KOPT-K1 (cell line): ENCODE measurements around the gene TMEM135.

Experiments
- H3K27ac ChIP-seq: fragments of 200-600 bp; sonication (generic); 2 replicates; pipeline ENCODE4 v1.5.1; 2016; ENCODE audit warnings: antibody characterized with exemption, mild to moderate bottlenecking, low read depth, low read length; ENCODE audit not compliant: poor library complexity, severe bottlenecking
- H3K36me3 ChIP-seq: fragments of 200-600 bp; sonication (generic); 2 replicates; pipeline ENCODE4 v1.5.1; 2017; ENCODE audit warnings: antibody characterized with exemption, mild to moderate bottlenecking, low read length, moderate library complexity; ENCODE audit not compliant: insufficient read depth
- H3K9me3 ChIP-seq: fragments of 200-600 bp; sonication (generic); 2 replicates; pipeline ENCODE4 v1.5.1; 2017; ENCODE audit warnings: antibody characterized with exemption, low read length, mild to moderate bottlenecking; ENCODE audit not compliant: insufficient read depth, poor library complexity, severe bottlenecking

The TMEM135 gene

DNA sequence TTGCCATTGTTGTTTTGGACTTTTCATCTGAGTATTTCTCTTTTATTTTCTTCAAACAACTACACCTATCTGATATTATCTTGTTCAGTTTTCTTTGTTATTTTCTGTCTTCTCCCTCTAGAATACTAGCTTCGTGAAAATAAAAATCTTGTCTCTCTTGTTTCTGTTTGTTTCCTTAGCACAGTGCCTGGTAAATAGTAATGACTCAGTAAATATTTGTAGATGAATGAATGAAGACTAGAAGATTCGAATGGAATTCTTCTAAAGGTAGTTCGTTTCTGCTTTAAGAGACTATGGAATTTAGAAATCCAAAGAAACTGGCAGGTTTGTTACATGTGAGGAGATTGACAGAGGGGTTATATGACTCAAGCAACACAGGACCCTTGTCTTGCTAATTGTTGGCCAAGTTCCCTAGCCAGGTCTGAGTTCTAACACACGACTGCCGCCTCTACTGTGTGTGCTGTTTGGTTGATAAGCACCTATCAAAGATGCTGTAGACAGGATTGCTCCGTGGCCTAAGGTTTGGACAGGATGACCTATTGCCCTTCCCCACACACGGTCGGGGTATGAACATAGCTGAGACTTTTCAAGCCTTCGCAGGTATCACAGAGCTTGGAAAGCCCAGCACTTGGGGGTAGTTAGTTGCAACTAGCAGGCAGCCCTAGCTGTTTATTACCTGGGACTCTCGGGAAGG is 831 bp upstream of the TMEM135 start:
- Histone ChIP-seq H3K27ac (peak overlapping the region; percentile 89), H3K9me3 (no peaks in the 10 kb centered on the region), H3K36me3 (peaks cover 10% of the 10 kb centered on the region)

DNA sequence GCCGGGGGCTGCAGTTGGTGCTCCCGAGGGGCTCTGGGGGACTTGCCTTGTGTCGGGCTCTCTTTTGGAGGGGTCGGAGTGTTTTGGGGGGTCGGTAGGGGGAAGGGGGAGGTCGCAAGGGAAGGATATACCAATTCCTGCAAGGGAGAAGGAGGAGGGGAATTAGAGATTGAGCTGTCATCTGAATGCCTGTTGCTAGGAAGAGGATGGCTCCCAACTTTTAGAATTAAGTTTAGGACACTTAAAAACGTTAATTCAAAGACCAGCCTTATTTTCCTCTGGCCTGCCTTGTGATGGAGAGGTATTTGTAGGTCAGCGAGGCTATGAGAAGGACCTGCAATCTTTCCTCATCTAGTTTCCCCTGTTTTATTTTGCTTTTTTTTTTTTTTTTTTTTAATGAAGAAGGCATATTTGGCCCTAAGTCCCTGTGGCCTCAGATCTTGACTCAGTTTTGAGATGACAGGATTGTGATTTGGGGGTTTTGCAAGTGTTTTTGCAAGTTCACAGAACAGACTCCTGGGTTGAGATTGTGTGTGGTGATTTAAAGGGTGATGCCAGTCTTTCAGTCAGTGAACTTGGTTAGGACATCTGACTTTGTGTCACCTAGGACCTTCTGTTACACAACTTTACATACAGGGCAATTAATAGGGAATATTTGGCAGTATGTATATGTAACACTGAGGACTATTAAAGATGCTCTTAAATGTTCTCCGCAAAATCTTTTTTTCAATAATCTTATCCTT is 672 bp downstream of the TMEM135 start:
- peak overlapping the region; percentile 89 for H3K27ac ChIP-seq
- peaks cover 25% of the 10 kb centered on the region for H3K36me3 ChIP-seq
- H3K9me3 ChIP-seq = peaks cover 11% of the 10 kb centered on the region

DNA sequence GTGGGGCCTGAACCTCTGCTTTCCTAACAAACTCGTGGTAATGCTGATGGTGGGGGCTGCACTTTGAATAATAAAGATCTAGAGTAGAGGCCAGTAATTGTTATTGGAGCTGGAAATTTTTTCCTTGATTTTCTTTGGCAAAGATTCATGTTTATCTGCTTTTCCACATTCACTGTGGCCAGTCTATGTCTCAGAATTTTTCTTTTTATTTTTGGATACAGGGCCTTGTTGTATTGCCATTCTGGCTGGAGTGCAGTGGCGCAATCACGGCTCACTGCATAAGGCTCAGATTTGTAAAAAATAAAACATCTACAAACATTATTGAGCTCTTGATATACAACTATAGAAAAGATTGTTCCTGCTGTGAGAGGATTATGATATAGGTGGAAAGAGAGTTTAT is 1.6 kb downstream of the TMEM135 start:
- peaks cover 35% of the 10 kb centered on the region for H3K36me3 ChIP-seq
- H3K27ac ChIP-seq = peak overlapping the region; percentile 89
- peaks cover 20% of the 10 kb centered on the region for H3K9me3 ChIP-seq

DNA sequence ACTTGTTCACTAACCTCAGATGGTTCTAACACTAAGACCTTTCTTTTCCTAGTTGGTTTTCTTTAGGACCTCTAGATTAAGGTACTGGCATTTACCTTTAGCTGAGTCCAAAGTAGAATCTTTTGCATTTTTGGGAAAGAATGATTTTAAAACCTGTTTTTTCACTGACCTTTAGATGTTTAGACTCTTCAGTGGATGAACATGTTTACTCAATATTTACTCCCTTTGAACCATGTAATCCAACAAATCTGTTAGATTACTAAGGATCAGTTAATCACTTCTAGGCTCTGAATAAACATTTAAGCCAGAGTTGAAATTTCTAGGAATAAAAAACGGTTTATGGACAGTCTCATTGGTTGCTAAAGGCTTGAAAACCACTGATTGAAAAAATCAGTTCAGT is 6.2 kb downstream of the TMEM135 start:
- peaks cover 49% of the 10 kb centered on the region for H3K9me3 ChIP-seq
- H3K27ac ChIP-seq = no peak overlapping the region
- H3K36me3 ChIP-seq = peaks cover 64% of the 10 kb centered on the region

DNA sequence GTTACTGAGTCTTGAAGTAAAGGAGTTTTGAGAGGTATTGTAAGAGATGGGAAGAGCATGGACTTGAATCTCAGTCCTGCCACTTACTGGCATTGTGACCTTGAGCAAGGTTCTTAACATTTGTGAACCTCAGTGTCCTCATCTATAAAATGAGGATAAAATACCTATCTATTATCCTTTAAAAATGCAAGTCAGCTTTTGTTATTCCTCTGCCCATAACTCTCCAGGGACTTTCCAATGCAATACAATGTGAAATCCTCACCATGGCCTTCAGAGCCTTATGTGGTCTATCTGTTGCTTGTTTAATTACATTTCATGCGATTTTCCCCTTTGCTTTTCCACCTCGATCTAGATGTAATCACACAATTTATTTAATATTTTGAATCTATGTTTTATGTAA is 9.1 kb downstream of the TMEM135 start:
- H3K9me3 ChIP-seq = peaks cover 49% of the 10 kb centered on the region
- H3K27ac ChIP-seq = no peak overlapping the region
- peaks cover 54% of the 10 kb centered on the region for H3K36me3 ChIP-seq

DNA sequence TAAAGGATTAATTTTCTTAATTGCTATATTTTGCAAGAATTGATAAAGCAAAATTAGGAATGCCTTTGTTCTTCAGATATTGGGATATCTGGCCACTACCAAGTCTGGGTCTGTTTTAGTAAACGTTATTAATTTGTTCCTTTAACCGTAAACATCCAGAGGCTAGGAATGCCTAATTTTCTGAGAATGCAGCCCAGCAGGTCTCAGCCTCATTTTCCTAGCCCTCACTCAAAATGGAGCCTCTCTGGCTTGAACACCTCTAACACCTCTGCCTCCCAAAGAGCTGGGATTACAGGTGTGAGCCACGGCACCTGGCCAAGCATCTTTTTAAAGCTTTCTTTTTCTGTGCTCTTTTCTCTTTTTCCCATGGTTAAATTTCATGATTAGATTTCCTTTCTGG is 18.4 kb downstream of the TMEM135 start:
- Histone ChIP-seq H3K9me3 (no peaks in the 10 kb centered on the region), H3K27ac (no peak overlapping the region), H3K36me3 (no peaks in the 10 kb centered on the region)

DNA sequence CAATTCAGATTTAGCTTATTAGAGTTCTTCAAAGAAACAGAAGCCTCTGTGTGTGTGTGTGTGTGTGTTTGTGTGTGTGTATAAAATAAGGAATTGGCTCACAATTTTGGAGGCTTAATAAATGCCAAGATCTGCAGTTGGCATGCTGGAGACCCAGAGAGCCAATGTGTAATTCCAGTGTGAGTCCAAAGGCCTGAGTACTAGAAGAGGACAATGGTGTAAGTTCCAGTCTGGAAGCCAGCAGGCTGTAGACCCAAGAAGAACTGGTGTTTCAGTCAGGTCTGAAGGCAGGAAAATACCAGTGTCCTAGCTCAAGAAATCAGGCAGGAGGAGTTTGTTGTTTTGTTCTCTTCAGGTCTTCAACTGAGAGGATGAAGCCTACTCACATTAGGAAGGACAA is 20.0 kb downstream of the TMEM135 start:
- Histone ChIP-seq H3K36me3 (no peaks in the 10 kb centered on the region), H3K9me3 (no peaks in the 10 kb centered on the region), H3K27ac (no peak overlapping the region)

DNA sequence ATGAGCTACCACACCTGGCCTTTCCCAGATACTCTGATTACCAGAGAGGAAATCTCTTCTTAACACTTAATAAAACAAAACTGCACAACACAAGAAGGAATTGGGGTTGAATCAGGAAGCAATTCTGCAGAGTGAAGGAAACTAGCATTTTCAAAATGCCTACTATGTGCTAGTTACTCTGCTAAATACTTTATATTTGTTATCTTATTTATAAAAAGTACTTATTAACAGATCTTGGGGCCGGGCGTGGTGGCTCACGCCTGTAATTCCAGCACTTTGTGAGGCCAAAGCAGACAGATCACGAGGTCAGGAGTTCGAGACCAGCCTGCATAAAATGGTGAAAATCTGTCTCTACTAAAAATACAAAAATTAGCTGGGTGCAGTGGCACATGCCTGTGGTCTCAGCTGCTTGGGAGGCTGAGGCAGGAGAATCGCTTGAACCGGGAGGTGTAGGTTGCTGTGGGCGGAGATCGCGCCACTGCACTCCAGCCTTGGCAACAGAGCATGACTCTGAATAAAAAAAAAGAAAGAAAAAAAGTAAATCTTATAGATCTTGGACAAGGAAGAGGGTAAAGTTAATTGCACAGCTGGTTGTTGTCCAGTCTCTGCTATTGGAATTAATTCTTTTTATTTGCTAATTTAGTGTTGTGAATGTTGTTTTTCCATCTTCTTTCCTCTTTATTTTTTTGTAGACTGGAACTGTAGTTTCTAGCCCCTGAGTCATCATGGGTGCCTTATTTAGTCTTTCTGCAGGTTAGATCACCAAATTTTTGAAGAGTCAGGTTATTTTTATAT is 22.1 kb downstream of the TMEM135 start:
- no peaks in the 10 kb centered on the region for H3K36me3 ChIP-seq

DNA sequence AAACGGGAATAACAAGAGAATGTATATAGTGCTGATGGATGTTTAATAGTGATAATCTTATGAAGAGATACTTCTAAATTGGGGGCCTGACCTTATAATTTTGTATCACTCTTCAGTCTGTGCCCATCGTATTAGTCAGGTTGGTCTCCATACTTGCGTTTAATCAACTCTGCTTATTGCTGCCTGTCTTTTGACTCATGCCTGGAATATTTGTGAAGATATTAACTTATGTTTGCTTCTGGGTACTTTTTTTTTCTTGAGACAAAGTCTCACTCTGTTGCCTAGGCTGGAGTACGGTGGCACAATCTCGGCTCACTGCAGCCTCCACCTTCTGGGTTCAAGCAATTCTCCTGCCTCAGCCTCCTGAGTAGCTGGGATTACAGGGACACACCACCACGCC is 24.0 kb downstream of the TMEM135 start:
- Histone ChIP-seq H3K9me3 (no peaks in the 10 kb centered on the region), H3K27ac (no peak overlapping the region), H3K36me3 (no peaks in the 10 kb centered on the region)

More for the DNA sequence above, 22.1 kb downstream of the TMEM135 start:
- Histone ChIP-seq H3K9me3 (no peaks in the 10 kb centered on the region), H3K27ac (no peak overlapping the region)

DNA sequence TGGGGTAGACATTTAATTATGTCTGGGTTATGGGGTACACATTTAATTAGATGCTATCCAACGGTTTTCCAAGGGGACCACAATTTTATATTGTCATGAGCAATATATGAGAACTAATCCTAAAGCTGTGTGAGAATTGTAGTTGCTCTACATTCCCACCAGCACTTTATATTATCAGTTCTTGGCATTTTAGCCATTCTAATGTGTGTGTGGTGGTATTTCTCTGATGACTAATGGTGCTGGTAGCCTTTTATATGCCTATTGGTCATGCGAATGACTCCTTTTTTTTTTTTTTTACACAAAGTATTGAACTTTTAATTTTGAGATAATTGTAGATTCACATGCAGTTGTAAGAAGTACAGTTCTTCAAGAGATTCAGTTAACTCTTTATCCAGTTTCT is 26.2 kb downstream of the TMEM135 start:
- peaks cover 4% of the 10 kb centered on the region; the same call in 1 of the 2 replicates for H3K36me3 ChIP-seq
- H3K9me3 ChIP-seq = no peaks in the 10 kb centered on the region
- H3K27ac ChIP-seq = no peak overlapping the region

DNA sequence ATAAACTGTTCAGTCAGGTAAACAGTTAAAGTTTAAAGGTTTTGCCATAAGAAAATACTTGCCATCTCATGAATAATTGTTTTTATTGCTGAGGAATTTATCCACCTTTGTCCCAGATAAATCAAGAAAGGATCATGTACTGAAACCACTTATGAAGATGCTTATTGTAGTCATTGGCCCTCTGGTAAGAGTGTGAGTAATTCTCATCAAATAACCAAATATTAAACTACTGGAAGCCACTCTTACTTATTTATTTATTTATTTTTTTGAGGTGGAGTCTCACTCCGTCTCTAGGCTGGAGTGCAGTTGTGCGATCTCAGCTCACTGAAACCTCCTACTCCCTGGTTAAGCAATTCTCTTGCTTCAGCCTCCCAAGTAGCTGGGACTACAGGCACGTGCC is 35.1 kb downstream of the TMEM135 start:
- peaks cover 65% of the 10 kb centered on the region for H3K36me3 ChIP-seq
- no peaks in the 10 kb centered on the region for H3K9me3 ChIP-seq
- H3K27ac ChIP-seq = no peak overlapping the region

DNA sequence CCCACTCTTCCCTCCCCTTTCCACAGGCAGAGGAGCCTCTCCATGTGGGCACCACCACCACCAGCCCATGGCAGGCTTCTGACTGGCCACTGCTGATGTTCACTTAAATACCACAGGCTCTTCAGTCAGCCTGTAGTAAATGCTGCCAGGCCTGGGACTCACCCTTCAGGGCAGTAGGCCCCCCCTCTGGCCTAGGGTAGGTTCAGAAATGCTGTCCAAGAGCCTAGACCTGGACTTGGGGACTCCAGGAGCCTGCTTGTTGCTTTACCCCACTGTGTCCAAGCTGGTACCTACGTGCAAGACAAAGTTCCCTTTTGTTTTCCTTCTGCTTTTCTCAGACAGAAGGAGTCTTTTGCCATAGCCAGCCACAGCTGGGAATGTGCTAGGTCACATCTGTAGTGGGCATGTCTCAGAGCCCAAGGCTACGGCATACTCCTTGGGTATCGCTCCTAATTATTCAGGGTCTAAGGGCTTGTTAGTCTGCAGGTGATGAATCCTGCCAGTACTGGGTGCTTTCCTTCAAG is 38.6 kb downstream of the TMEM135 start:
- Histone ChIP-seq H3K36me3 (peaks cover 60% of the 10 kb centered on the region), H3K27ac (no peak overlapping the region), H3K9me3 (no peaks in the 10 kb centered on the region)

DNA sequence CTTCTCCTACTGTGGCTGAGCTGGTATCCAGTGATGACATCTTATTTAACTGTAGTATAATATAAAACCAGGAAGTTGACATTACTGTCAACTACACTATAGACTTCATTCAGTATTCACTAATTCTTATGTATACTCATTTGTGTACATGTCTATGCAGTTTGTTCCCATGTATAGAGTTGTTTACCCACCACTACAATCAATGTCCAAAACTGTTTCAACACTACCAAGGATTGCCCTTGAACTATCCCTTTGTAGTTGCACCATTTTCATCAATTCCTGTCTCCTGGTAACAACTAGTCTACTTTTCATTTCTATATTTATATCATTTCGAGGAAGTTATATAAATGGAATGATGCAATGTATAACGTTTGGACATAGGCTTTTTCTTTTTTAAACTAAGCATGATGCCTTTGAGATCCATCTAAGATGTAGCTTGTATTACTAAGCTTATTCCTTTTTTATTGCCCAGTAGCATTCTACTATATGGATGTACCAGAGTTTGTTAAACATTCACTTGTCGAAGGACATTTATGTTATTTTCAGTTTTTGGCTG is 39.2 kb downstream of the TMEM135 start:
- Histone ChIP-seq H3K27ac (no peak overlapping the region), H3K36me3 (peaks cover 58% of the 10 kb centered on the region), H3K9me3 (no peaks in the 10 kb centered on the region)

DNA sequence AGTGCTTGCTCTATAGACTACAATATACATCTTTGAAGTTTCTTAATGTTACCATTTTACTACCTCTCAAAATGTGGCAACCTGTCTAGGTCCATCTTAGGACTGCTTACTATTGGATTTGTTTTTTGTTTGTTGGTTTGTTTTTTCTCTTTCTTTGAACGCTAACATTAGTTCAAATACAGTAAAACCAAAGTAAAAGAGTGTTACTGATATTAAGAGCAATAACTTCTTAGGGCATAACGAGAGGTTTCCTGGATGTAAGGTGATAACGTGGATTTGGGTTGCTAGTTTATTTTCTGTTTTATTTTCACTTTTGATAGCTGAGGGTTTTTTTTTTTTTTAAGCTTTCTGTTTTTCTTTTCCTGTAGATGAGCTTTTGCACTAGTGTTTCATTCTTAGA is 43.6 kb downstream of the TMEM135 start:
- H3K36me3 ChIP-seq = peaks cover 35% of the 10 kb centered on the region
- H3K27ac ChIP-seq = peak overlapping the region; percentile 75
- peaks cover 14% of the 10 kb centered on the region for H3K9me3 ChIP-seq

DNA sequence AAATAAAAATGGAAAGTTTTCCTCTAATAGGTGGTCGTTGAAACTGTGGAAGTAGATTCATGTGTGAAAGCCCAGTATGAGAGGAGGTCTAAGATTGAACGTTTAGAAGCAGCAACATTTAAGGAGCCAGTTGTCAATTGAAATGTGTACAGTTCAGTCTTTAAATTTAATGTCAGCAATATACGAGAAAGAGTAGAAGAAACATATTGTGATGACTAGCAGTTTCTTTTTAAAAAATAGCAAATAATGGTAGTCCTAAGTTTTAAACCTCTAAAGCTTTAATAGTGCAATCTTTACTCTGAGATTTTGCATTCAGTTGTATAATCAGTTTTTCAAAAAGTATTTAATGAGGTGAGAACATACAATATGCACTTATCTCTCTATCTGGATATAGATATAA is 44.9 kb downstream of the TMEM135 start:
- Histone ChIP-seq H3K36me3 (peaks cover 35% of the 10 kb centered on the region), H3K9me3 (peaks cover 27% of the 10 kb centered on the region), H3K27ac (peak overlapping the region; percentile 75)
